HS-27A (cell line): ENCODE data around the gene SPIRE1.
"Not testable (repeated sequence)": the region's sequence is repeated elsewhere in the genome, so short reads cannot be mapped to it uniquely, and the experiment has no call there.

Source experiments
- DNase-seq: peaks from one replicate; pipeline ENCODE4 v3.0.0-alpha.2; 2012; ENCODE audit warnings: low read depth, missing footprints

The SPIRE1 gene

DNA sequence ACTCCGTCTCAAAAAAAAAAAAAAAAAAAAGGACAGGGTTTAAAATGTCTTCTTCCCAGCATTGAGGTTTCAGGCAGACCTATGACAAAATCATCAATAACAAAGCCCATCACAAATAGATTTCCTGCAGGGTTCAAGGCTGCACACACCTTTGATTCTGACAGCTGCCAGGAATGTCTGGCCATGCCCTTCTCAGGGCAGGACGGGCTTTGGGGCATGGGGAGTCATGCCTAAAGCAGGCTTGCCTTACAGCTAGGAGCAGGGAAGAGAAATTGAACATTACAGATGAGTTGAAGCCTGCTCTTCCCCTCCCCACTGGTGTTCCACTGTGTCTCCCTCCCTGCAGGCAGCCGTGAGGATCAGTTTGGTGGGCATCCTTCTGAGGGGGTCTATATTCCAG, 246.5 kb downstream of the SPIRE1 start:
- DNase-seq: no peak

DNA sequence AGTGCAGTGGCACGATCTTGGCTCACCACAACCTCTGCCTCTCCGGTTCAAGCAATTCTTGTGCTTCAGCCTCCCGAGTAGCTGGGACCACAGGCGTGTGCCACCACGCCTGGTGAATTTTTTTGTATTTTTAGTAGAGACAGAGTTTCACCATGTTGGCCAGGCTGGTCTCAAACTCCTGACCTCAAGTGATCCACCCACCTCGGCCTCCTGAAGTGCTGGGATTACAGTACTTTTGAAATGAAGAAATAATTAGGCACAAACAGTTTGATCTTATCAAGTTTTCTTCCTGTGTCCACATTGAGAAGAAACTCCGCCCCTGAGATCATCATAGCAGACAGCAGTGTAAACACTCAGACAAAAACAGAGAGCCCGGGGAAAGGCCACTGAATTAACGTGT, 247.2 kb downstream of the SPIRE1 start:
- not testable (repeated sequence) for DNase-seq

DNA sequence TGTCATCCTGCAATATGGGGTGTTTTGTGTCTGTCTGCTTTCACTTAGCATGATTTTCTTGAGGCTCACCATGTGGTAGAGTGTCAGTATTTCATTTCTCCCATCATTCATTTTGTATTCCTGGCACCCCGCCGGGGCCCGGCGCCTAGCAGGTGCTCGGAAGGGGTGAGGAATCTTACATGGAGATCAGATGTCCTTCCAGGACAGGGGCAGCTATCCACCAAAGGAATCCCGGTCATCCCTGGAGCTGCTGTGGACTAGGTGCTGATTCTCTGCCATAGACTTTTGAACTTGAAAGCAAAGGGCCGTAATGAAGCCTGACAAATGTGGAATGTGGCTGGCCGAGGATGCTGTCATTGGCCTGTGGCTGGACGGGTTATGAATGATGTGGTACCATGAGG, 247.8 kb downstream of the SPIRE1 start:
- DNase-seq: no peak

DNA sequence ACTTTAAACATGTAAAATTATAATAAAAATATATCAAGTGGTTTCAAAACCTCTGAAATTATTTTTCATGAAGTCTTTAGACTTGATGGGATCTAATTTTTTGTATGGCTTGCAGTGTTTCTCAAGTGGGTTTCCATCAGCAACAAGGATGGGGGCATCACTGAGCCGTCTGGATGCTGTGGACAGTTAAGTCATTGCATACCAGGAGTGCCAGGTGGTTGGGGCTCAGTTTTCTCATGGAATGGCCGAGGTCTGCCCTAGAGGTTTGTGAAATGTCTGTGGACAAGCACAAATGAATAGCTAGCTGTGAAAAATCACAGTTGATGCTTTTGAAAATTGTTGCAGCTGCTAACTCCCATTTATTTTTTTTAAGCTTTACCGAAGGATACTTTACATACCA, 248.4 kb downstream of the SPIRE1 start:
- DNase-seq: no peak

DNA sequence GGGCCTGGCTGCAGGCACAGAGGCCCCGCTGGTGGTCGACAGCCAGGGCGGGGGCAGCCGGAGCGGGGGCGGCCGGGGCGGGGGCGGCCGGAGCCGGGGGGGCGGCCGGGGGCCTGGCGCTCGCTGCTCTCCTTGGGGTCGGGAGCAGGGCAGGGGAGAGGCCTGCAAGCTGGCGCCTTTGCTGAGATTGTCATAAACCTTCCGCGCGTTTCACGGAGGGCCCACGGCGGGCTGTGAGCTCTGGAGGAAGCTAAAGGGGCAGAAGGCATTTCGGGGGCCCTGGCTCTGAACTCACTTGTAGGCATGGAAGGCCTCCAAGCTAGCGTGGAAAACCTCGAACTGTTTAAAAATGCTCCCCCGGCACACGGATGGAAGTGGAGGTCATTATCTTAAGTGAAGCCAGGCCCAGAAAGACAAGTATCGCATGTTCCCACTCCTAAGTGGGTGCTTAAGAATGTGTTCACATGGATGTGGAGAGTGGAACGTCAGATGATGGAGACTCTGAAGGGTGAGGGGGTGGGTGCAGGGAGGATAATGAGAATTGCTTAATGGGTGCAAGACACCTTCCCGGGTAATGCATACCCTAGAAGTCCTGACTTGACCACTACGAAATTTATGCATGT, 249.5 kb downstream of the SPIRE1 start:
- no peak for DNase-seq

DNA sequence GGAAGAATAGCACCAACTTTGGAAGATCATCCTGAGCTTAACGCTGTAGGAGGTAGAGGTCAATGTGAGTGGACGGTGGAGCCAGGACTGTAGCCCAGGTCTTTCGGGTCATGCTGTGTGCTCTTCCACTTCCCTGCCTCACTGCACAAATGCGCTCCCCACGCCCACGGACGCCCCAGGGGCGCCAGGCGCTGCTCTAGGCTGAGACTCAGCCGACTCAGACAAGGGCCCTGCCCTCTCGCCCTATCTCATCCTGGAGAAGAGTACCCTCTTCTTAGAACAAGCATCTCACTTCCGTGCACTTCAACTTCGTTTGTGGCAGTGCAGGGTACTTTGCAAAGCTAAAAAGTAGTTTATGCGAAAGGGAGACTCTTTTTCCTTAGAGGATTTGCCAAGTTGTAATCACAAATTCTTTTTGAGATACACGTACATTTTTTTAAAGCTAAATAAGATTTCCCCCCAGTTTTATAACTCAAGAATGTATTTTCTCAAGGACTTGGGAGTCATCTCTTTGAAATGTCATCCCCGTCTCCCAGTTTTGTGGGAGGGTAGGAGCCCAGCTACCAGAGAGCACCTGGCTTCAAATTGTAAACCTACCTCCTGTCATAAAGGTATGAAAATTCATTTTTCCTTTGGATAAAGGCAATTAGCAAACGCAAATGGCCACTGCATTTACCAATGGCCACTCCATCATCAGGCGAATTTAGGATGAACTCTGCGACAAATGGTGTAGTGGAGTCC, 251.4 kb downstream of the SPIRE1 start:
- DNase-seq: no peak

DNA sequence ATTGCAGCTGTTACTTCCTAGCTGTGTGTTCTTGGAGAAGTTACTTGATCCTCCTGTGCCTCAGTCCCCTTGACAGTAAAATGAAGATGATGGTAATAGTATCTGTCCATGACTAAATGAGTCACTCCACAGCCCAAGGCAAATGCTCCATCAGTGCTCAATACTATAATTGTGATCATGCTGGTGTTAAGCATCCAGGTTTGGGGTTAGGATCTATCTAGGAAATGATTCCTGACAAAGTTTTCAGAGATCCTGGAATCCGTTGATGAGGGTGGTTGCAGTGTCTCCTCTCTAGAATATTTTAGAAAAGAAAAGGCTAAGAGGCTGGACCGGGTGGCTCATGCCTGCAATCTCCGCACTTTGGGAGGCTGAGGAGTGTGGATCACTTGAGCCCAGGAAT, 252.8 kb downstream of the SPIRE1 start:
- no peak for DNase-seq

DNA sequence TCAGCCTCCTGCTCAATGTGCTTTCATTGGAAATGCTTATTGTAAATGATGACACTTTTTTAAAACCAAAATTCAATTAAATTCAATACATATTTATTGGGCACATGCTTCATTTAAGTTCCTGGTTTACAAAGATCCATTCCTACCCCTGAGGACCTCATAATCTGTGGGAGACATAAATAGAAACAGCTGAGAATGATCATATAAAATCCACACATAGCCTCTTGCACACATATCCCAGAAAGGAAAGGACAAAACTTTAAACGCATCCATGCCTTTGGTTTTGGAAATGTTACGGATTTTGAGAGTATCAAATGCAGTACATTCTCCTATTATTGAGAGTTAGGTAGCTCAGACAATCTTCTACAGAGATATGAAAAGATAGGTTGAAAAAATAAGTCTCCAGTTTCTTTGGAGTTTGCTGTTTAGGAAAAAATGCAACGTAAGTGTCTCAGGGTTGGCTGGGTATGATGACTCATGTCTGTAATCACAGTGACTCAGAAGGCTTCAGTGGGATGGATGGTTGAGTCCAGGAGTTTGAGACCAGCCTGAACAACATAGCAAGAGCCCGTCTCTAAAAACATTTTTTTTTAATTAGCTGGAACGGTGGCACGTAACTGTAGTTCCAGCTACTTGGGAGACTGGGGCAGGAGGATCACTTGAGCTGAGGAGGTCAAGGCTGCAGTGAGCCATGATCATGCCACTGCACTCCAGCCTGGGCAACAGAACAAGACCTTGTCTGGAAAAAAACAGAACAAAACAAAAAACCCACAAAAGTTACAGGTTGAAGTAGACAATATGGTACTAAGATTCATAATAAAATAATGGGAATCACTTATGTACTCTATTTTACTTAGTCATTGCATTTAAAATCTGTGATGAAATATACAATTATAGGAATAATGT, 254.1 kb downstream of the SPIRE1 start:
- DNase-seq: peak; percentile 89

DNA sequence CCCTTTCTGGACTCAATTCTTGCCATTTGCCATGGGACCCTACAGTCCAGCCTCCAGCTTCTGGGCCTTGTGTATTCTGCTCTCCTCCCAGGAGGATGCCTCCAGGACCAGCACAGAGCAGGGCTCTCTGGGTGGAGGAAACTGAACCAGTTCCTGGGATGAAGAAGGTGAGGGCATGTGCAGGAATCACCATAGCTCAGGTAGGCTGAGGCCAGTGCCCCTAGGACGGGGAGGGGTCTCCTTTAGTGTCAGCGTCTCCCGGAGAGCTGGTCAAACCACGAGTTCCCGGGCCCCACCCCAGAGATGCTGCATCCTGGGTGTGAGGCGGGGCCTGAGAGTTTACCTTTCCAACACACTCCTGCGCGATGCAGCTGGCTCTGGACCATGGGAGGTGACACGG, 256.0 kb downstream of the SPIRE1 start:
- DNase-seq: no peak

DNA sequence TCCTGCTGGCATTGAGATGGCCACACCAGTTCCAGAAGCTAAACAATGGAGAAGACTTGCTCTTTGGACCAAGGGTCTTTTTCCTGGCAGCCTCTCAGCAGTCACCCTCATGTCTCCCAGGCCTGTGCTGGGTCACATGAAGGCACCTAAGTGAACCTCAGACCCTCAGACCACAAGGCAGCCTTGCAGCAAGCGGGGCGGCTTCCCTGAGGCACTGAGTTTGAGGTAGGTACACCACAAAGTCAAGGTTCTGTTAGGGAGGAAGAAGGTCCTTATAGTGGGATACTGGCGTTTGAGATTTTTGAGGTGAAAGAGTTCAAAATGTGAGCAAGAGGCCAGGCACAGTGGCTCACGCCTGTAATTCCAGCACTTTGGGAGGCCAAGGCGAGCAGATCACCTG, 258.7 kb downstream of the SPIRE1 start:
- DNase-seq: no peak

DNA sequence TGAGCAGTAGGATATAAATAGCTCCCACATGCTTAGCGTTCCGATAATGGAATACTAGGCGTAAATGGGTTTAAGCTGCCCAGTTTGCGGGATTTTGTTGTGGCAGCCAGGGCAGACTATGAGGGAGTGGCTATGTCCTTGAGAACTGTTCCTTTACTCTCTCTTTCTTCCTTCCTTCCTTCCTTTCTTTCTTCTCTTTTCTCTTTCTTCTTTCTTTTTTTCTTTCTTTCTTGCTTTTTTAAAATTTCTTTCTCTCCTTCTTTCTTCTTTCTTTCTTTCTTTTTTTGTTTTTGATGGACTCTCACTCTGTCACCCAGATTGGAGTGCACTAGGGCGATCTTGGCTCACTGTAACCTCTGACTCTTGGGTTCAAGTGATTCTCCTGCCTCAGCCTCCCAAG, 259.3 kb downstream of the SPIRE1 start:
- no peak for DNase-seq

DNA sequence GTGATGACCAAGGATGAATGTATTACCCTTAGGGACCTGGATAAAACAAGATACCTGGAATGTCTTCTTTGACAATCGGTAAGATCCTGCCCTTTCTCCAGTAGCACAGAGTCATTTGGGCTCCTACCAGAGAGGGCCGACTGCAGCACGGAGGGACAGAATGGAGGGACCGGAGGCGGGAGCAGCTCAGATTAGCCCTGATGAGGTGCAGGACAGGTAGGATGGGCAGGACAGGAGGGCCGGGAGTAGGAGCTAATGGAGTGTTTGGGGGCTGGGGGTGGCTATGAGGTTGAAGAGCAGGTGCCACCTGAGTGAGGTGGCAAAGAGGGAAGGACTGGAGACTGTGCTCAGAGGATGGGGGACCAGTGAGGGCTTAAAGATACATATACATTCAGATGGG, 260.1 kb downstream of the SPIRE1 start:
- DNase-seq: no peak

DNA sequence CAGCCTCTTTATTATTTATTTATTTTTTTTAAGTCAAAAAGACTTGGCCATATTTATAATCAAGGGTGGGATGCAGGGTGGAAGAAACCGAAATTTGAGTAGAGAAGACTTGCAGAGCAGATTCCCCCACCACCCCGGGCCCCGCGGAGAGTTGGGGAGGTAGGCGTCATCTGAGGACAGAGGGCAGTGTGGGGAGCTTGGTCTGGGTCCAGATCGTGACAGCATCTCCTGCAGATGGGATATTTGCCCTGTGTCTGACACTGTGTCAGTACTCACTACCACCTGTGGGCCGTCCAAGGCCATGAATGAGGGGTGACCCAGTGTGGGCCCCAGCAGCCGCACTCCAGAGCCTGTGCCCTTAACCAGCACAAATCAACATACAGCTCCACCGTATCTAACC, 260.7 kb downstream of the SPIRE1 start:
- DNase-seq: no peak
